Measurements from ENCODE around the gene GSC2. TPM values are rescaled to one million over a fixed set of nuclear protein-coding genes. Genes with fewer than 3 reads are reported as not detected.

The GSC2 gene
- total RNA-seq, 4 donors from 2014 or later, result not detected

DNA sequence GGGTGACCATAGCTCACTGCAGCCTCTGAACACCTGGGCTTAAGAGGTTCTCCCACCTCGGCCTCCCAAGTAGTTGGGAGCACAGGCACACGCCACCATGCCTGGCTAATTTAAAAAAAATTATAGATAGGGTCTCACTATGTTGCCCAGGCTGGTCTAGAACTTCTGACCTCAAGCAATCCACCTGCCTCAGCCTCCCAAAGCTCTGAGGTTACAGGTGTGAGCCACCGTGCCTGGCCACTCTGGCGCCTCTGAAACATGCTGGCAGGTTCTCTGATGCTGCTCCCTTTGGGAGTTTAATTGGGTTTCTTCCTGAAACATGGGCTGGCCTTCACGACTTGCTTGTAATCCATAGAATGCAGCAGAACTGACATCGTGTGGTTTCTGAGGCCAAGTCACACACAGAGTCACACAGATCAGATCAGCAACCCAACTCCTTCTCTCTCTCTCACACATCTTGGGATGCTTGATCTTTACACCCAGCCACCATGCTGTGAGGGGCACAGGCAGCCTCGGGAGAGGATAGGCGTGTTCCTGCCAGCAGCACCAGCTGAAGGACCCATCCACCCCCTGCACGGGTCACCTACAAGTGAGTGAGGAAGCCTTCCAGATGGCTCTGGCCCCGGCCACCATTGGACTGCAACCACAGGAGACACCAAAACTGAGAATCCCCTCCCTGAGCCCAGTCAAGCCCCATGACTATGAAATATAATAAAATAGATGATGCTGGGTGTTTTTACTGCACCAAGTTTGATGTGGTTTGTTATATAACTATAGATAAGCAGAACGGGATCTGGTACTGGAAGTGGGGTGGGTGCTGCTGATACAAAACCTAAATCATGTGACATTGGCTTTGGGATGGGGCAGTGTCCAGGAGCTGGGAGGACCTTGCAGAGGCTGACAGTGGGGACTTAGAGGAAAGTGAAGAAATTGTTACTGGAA is 3.1 kb upstream of the GSC2 start:
- peaks cover 43 to 51% (median 48%) of the 10 kb centered on the region in 3 donors for H3K27me3 ChIP-seq
- no peak overlapping the region for H3K27ac ChIP-seq
- in situ Hi-C loops (cut with MboI; ENCODE audit: low sequenced_read_pairs in 4 of 4) (no loop called here), intact Hi-C loops (cut with DNase I; ENCODE audit: low total_unique reads) (no loop called here)
- H3K36me3 ChIP-seq, result no peaks in the 10 kb centered on the region
- ATAC-seq, result no peak
- no peak overlapping the region for H3K4me3 ChIP-seq
- H3K4me1 ChIP-seq, result peaks cover 0 to 6% of the 10 kb centered on the region in 2 donors
- TF ChIP-seq, protein P1, sequence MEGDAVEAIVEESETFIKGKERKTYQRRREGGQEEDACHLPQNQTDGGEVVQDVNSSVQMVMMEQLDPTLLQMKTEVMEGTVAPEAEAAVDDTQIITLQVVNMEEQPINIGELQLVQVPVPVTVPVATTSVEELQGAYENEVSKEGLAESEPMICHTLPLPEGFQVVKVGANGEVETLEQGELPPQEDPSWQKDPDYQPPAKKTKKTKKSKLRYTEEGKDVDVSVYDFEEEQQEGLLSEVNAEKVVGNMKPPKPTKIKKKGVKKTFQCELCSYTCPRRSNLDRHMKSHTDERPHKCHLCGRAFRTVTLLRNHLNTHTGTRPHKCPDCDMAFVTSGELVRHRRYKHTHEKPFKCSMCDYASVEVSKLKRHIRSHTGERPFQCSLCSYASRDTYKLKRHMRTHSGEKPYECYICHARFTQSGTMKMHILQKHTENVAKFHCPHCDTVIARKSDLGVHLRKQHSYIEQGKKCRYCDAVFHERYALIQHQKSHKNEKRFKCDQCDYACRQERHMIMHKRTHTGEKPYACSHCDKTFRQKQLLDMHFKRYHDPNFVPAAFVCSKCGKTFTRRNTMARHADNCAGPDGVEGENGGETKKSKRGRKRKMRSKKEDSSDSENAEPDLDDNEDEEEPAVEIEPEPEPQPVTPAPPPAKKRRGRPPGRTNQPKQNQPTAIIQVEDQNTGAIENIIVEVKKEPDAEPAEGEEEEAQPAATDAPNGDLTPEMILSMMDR (IDR thresholded peaks at IDR 0.05 in 4 of 5, conservative IDR thresholded peaks at IDR 0.05 in 1 of 5), result no peak
- no peak for TF ChIP-seq POLR2A (IDR thresholded peaks at IDR 0.05)
- no peak for DNase-seq
- H3K9me3 ChIP-seq, result no peaks in the 10 kb centered on the region

DNA sequence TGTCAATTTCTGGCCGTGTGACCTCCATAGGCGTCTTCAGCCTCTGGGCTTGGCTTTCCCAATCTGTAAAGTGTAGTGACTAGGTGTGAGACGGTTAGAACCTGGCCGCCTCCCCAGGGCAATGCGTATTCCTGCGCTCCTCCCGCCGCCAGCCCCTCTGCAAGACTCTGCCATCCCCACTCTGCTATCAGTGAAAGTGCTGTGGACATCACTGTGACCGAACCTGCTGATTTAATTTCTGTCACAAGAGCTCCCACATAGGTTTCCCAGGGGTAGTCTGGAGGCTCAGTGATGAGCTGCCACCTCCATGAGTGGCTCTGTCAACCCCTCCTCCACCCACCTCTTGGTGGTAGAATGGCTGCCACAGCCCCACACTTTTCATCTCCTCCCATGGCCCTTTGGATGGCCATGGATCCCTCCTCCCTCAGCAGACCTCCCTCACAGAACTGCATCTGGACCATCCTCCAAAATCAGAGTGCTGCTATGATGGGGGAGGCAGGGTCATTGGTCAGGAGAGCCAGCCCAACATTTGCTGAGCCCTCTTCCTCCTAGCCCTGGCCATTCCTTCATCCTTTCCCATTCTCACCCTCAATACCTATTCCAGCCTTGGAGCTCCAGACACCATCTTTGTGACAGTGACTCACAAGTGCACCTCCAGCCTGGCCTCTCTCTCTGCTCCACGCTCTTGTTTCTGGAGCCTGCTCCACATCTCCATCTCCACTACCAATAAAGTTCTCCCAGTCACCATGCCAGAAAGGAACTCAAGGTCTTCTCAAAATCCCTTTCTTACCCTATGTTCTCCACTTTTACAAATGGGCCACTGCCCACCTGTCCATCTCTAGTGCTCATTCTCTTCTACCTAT is 1.5 kb upstream of the GSC2 start:
- TF ChIP-seq, protein P1 (IDR thresholded peaks at IDR 0.05 in 4 of 5, conservative IDR thresholded peaks at IDR 0.05 in 1 of 5), result no peak
- no peak for TF ChIP-seq POLR2A (IDR thresholded peaks at IDR 0.05)
- H3K27ac ChIP-seq, result no peak overlapping the region
- H3K27me3 ChIP-seq, result peaks cover 46 to 52% (median 52%) of the 10 kb centered on the region in 3 donors
- no peaks in the 10 kb centered on the region for H3K36me3 ChIP-seq
- no peaks in the 10 kb centered on the region for H3K9me3 ChIP-seq
- in situ Hi-C loops (cut with MboI; ENCODE audit: low sequenced_read_pairs in 4 of 4), result no loop called here
- no peak for ATAC-seq
- no peak for DNase-seq
- peaks cover 0 to 6% of the 10 kb centered on the region in 2 donors for H3K4me1 ChIP-seq
- H3K4me3 ChIP-seq, result no peak overlapping the region
- intact Hi-C loops (cut with DNase I; ENCODE audit: low total_unique reads), result no loop called here

DNA sequence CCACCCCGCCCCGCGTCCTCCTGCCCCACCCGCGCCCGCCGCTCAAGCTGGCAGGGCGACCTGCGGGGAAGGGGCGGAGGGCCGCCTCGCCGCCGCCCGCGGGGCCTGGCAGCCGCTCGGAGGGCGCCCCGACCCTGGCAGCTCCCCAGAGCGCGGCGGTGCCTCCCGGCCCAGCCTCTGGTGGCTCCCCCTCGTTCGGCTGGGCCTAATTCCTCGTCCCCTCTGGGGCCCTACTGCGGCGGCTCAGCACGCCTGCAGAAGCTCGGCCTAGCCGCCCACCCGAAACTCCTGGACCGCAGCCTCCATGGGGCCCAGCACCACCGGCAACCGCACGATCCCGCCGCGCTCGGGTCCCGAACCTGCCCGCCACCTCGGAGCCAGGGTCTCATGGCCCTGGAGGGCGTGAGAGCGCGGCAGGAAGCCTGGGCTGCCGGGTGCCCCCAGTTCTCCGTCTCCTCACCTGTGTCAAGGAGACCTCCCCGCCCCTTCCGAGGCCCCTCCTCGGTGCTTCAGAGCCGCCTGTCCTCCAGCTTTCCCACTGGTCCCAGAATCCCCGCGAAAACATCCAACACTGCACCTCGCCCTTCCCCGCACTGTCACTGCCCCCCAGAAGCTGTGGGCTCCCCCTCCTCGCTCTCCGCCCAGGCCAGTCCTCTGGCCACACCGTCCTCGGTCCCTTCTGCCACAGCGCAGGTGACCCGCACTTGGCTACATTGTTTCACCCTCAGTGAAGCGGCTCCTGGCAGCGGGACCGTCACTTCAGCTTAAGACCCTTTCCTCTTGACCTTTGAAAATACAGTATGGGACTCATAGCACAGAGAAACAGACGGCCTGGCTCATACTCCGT is 613 bp upstream of the GSC2 start:
- no peak overlapping the region for H3K27ac ChIP-seq
- in situ Hi-C loops (cut with MboI; ENCODE audit: low sequenced_read_pairs in 4 of 4), result no loop called here
- intact Hi-C loops (cut with DNase I; ENCODE audit: low total_unique reads), result no loop called here
- H3K4me1 ChIP-seq, result peaks cover 0 to 6% of the 10 kb centered on the region in 2 donors
- TF ChIP-seq, protein P1 (IDR thresholded peaks at IDR 0.05 in 4 of 5, conservative IDR thresholded peaks at IDR 0.05 in 1 of 5), result no peak
- TF ChIP-seq POLR2A (IDR thresholded peaks at IDR 0.05), result no peak
- H3K9me3 ChIP-seq, result no peaks in the 10 kb centered on the region
- no peak overlapping the region for H3K4me3 ChIP-seq
- DNase-seq (no peak), ATAC-seq (no peak)
- peaks cover 46 to 52% (median 52%) of the 10 kb centered on the region in 3 donors for H3K27me3 ChIP-seq
- no peaks in the 10 kb centered on the region for H3K36me3 ChIP-seq
